ENCODE data around the gene GALNT18. TPM values are rescaled to one million over a fixed set of nuclear protein-coding genes. Genes with fewer than 3 reads are reported as not detected.
A peak's percentile ranks its signal among the peaks of the same experiment; 100 is the strongest.

Gene GALNT18
- total RNA-seq, 1 experiment from 2014 or later, result 1.7 TPM

DNA sequence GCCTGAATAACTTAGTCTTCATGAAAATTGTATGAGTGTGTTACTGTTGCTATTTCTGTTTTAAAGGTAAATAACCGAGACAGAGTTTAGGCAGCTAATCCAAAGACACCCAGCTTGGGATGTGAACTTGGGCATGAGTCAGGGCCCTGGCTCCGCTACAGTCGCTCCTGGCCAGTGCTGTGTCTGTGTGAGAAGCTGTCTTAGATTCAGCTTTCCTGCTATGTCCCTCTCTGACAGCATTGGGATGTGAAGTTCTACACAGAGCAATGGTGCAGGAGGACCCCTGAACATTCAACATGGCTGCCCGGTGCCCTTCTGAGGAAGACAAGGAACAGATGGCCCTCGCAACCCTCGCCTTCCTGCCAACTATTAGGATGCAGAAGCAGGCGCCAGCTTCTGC is 49.4 kb downstream of the GALNT18 start:
- no peaks in the 10 kb centered on the region for H3K79me1 ChIP-seq (ENCODE audit: insufficient read depth, low read depth, low read length, poor library complexity, severe bottlenecking)
- H2BK120ac ChIP-seq (ENCODE audit: low read depth, low read length, poor library complexity, severe bottlenecking), result no peak overlapping the region
- H2AFZ ChIP-seq (ENCODE audit: low read length), result no peak overlapping the region
- no peak overlapping the region for H3K9ac ChIP-seq (ENCODE audit: extremely low read depth, insufficient read length, low read length)
- Mint-ChIP-seq H3K4me3 (no peak overlapping the region), H3K27ac (peak overlapping the region in 1 of 3 experiments; percentile 32; a peak in 1 of 7 replicates), H3K4me1 (0 out of 4 replicates have a peak, but pooled peaks cover 0 to 3% of the 10 kb centered on the region in 2 experiments), H3K9me3 (no peaks in the 10 kb centered on the region), H3K27me3 (ENCODE audit: low read depth) (no peaks in the 10 kb centered on the region; the same call in 1 of the 2 replicates), H3K36me3 (ENCODE audit: insufficient read depth in 1 of 3, low read depth in 3 of 3) (no peaks in the 10 kb centered on the region)
- no peak overlapping the region for H2BK5ac ChIP-seq (ENCODE audit: insufficient read length, low read length)
- H3K4me2 ChIP-seq (ENCODE audit: insufficient read depth, insufficient read length, low read length), result no peak overlapping the region
- TF ChIP-seq, protein P1, sequence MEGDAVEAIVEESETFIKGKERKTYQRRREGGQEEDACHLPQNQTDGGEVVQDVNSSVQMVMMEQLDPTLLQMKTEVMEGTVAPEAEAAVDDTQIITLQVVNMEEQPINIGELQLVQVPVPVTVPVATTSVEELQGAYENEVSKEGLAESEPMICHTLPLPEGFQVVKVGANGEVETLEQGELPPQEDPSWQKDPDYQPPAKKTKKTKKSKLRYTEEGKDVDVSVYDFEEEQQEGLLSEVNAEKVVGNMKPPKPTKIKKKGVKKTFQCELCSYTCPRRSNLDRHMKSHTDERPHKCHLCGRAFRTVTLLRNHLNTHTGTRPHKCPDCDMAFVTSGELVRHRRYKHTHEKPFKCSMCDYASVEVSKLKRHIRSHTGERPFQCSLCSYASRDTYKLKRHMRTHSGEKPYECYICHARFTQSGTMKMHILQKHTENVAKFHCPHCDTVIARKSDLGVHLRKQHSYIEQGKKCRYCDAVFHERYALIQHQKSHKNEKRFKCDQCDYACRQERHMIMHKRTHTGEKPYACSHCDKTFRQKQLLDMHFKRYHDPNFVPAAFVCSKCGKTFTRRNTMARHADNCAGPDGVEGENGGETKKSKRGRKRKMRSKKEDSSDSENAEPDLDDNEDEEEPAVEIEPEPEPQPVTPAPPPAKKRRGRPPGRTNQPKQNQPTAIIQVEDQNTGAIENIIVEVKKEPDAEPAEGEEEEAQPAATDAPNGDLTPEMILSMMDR (conservative IDR thresholded peaks at IDR 0.05), result no peak
- no peak overlapping the region for H3K56ac ChIP-seq (ENCODE audit: insufficient read length, low read depth, low read length)
- no peak overlapping the region for H3K27ac ChIP-seq (ENCODE audit: insufficient read length, low read depth, low read length)
- H3K23me2 ChIP-seq (ENCODE audit: insufficient read length, low read depth, low read length, poor library complexity, severe bottlenecking), result no peaks in the 10 kb centered on the region
- no peaks in the 10 kb centered on the region for H3K27me3 ChIP-seq (ENCODE audit: insufficient read depth, low read length)
- H3K4me1 ChIP-seq (ENCODE audit: insufficient read depth, low read length), result no peaks in the 10 kb centered on the region
- WGBS (ENCODE audit: extremely low coverage, insufficient read length, low lambda C conversion rate), result no CpG with 5 or more reads among the region's 7 CpGs
- H2BK15ac ChIP-seq (ENCODE audit: low read depth, low read length), result no peak overlapping the region
- no peaks in the 10 kb centered on the region for H4K20me1 ChIP-seq (ENCODE audit: control insufficient read depth, insufficient read depth, insufficient read length)
- H4K8ac ChIP-seq (replicated peaks; ENCODE audit: insufficient read length, low read depth, low read length), result no peak overlapping the region
- H3K79me2 ChIP-seq (ENCODE audit: insufficient read depth, low read length), result no peaks in the 10 kb centered on the region
- H4K5ac ChIP-seq (ENCODE audit: insufficient read length, low read depth, low read length), result no peak overlapping the region
- H2BK12ac ChIP-seq (ENCODE audit: insufficient read length, low read depth, low read length), result no peak overlapping the region
- H3T11ph ChIP-seq (ENCODE audit: low read length), result no peak overlapping the region
- H3K4ac ChIP-seq (ENCODE audit: low read depth, low read length), result no peak overlapping the region
- no peak overlapping the region for H4K91ac ChIP-seq (ENCODE audit: insufficient read length, low read depth, low read length)
- no peaks in the 10 kb centered on the region for H3K9me3 ChIP-seq (ENCODE audit: control insufficient read depth, low read depth, low read length)
- no peak overlapping the region for H2BK20ac ChIP-seq (ENCODE audit: low read depth, low read length, poor library complexity, severe bottlenecking)
- DNase-seq, result no peak
- no peak overlapping the region for H3K18ac ChIP-seq (ENCODE audit: insufficient read length, low read depth, low read length)
- no peak overlapping the region for H2AK5ac ChIP-seq (ENCODE audit: insufficient read length, low read length)
- H3K23ac ChIP-seq (ENCODE audit: insufficient read length, low read depth, low read length), result no peak overlapping the region
- H3K14ac ChIP-seq (ENCODE audit: insufficient read depth, low read length), result no peak overlapping the region
